Loucy (cell line): ENCODE results near the gene RBFOX2.

Source experiments
- H2AFZ ChIP-seq: fragments of 200-600 bp; sonication (generic); 2 replicates; pipeline ENCODE4 v1.6.0; 2016; ENCODE audit warnings: antibody characterized with exemption, mild to moderate bottlenecking, low read length, moderate library complexity
- H3F3A ChIP-seq: fragments of 200-600 bp; 2 replicates; pipeline ENCODE4 v1.6.0; 2016; ENCODE audit warnings: antibody characterized with exemption, low read depth, mild to moderate bottlenecking
- H3K27me3 ChIP-seq: fragments of 200-600 bp; sonication (generic); 2 replicates; pipeline ENCODE4 v1.6.1; 2014; ENCODE audit warnings: low read length, mild to moderate bottlenecking; ENCODE audit not compliant: insufficient read depth, poor library complexity, severe bottlenecking
- H3K36me3 ChIP-seq: fragments of 200-600 bp; sonication (generic); 2 replicates; pipeline ENCODE4 v1.6.1; 2016; ENCODE audit warnings: low read length; ENCODE audit not compliant: insufficient read depth
- H3K4me1 ChIP-seq: fragments of 200-600 bp; sonication (generic); 2 replicates; pipeline ENCODE4 v1.5.1; 2014; ENCODE audit warnings: low read length, mild to moderate bottlenecking; ENCODE audit not compliant: insufficient read depth, poor library complexity, severe bottlenecking
- H3K4me2 ChIP-seq: fragments of 200-600 bp; sonication (generic); 2 replicates; pipeline ENCODE4 v1.6.0; 2014; ENCODE audit warnings: antibody characterized with exemption, low read length, low read depth, mild to moderate bottlenecking; ENCODE audit not compliant: poor library complexity, severe bottlenecking
- H3K4me3 ChIP-seq: fragments of 200-600 bp; sonication (generic); 2 replicates; pipeline ENCODE4 v1.5.1; 2014; ENCODE audit warnings: low read length, mild to moderate bottlenecking, mixed read lengths; ENCODE audit not compliant: poor library complexity, severe bottlenecking
- H3K79me2 ChIP-seq: fragments of 200-600 bp; sonication (generic); 2 replicates; pipeline ENCODE4 v1.6.1; 2014; ENCODE audit warnings: low read length; ENCODE audit not compliant: insufficient read depth
- H3K9ac ChIP-seq: fragments of 200-600 bp; sonication (generic); 2 replicates; pipeline ENCODE4 v1.6.0; 2014; ENCODE audit warnings: mild to moderate bottlenecking, low read depth, low read length, moderate library complexity; ENCODE audit not compliant: poor library complexity, severe bottlenecking
- H3K9me2 ChIP-seq: fragments of 200-600 bp; sonication (generic); replicated peaks from 2 replicates; pipeline ENCODE4 v1.6.1; 2016; ENCODE audit warnings: low read depth, low read length, mixed read lengths
- H3K9me3 ChIP-seq: fragments of 200-600 bp; sonication (generic); 2 replicates; pipeline ENCODE4 v1.6.1; 2014; ENCODE audit warnings: mild to moderate bottlenecking, antibody characterized with exemption, low read length, low read depth; ENCODE audit not compliant: insufficient read depth
- H4K20me1 ChIP-seq: fragments of 200-600 bp; sonication (generic); 2 replicates; pipeline ENCODE4 v1.6.0; 2014; ENCODE audit warnings: antibody characterized with exemption, low read length, mild to moderate bottlenecking; ENCODE audit not compliant: insufficient read depth, poor library complexity, severe bottlenecking
- EZH2phosphoT487 ChIP-seq: fragments of 200-600 bp; IDR thresholded peaks from 2 replicates; pipeline ENCODE4 v1.6.1; 2018; ENCODE audit warnings: antibody characterized with exemption, mild to moderate bottlenecking, moderate library complexity, borderline replicate concordance
- TF ChIP-seq, protein P1 (sequence below): fragments of 200-600 bp; sonication (generic); conservative IDR thresholded peaks from 2 replicates; pipeline ENCODE4 v1.5.1; 2014; ENCODE audit warnings: mild to moderate bottlenecking, antibody characterized with exemption, low read length

RBFOX2 gene

DNA sequence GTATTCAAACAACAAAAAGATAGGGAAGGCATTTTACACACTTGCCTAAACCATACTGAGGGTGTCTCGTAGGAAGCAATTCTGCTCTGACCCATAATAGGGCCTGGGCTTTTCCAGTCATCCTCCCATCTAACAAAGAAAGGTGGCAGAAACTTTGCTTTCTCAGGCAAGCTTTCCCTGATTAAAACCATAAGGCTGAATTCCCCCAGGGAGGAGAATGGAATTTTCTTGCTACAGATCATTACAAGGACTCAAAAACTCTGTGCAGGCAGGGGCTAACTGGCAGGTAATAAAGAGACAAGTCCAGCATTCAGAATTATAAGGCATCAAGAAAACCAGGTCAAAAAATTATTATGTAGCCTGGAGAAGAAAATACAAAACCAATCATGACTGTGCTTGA is 90.4 kb downstream of the RBFOX2 start:
- Histone ChIP-seq H3K9me3 (no peaks in the 10 kb centered on the region), H3K4me1 (peaks cover 10% of the 10 kb centered on the region), H3K79me2 (no peaks in the 10 kb centered on the region), H2AFZ (no peak overlapping the region), H3K9ac (no peak overlapping the region), H3K4me2 (no peak overlapping the region), H4K20me1 (no peaks in the 10 kb centered on the region), H3F3A (no peaks in the 10 kb centered on the region), H3K36me3 (no peaks in the 10 kb centered on the region), H3K9me2 (no peaks in the 10 kb centered on the region), H3K27me3 (no peaks in the 10 kb centered on the region), H3K4me3 (no peak overlapping the region)
- TF ChIP-seq EZH2phosphoT487: no peak
- TF ChIP-seq, protein P1, sequence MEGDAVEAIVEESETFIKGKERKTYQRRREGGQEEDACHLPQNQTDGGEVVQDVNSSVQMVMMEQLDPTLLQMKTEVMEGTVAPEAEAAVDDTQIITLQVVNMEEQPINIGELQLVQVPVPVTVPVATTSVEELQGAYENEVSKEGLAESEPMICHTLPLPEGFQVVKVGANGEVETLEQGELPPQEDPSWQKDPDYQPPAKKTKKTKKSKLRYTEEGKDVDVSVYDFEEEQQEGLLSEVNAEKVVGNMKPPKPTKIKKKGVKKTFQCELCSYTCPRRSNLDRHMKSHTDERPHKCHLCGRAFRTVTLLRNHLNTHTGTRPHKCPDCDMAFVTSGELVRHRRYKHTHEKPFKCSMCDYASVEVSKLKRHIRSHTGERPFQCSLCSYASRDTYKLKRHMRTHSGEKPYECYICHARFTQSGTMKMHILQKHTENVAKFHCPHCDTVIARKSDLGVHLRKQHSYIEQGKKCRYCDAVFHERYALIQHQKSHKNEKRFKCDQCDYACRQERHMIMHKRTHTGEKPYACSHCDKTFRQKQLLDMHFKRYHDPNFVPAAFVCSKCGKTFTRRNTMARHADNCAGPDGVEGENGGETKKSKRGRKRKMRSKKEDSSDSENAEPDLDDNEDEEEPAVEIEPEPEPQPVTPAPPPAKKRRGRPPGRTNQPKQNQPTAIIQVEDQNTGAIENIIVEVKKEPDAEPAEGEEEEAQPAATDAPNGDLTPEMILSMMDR: no peak

DNA sequence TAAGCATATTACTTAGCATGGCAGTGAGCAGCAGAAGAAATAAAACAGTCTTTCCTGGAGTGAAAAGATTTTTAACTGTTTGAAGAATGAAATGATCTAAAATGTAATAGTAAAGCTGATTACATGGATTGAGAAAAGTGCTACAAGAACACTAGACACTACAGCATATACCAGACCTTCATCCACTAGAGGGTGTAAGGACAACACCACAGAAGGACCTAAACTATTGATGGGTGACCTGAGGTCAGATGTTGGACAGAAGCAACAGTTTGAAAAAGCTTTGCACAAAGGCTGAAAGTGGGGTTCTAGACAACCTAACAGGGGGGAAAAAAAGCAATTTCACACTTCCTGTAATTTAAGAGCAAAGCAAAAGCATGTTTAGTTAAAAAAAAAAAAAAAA is 97.7 kb downstream of the RBFOX2 start:
- H3F3A ChIP-seq: no peaks in the 10 kb centered on the region
- no peaks in the 10 kb centered on the region for H3K79me2 ChIP-seq
- H2AFZ ChIP-seq: no peak overlapping the region
- no peaks in the 10 kb centered on the region for H4K20me1 ChIP-seq
- H3K27me3 ChIP-seq: no peaks in the 10 kb centered on the region
- no peak overlapping the region for H3K9ac ChIP-seq
- H3K9me2 ChIP-seq: no peaks in the 10 kb centered on the region
- H3K36me3 ChIP-seq: no peaks in the 10 kb centered on the region
- H3K4me3 ChIP-seq: no peak overlapping the region
- TF ChIP-seq EZH2phosphoT487: no peak
- TF ChIP-seq, protein P1: peak; percentile 86
- no peaks in the 10 kb centered on the region for H3K4me1 ChIP-seq
- H3K9me3 ChIP-seq: no peaks in the 10 kb centered on the region
- no peak overlapping the region for H3K4me2 ChIP-seq

DNA sequence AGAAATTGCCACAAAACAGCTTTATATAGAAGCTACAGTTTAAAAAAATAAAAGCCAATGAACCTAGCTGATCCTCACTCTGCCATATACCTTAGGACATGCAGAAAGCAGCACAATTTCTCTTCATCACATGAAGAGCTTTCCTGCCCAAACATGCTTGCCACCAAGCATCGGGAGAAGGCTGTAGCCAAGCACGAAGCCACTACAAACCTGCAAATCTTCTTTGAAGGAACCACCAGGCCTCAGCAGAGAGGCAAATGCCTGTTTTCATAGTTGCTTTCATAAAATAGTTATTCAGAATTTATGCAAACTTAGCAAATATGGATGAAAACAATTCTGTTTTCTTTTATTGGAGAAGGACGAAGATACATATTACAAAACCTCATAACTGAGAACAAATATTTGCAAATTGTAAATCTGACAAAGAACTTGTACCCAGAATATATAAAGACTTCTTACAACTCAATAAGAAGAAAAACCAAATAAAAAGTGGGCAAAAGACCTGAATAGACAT is 100.3 kb downstream of the RBFOX2 start:
- TF ChIP-seq EZH2phosphoT487: no peak
- TF ChIP-seq, protein P1: no peak
- no peaks in the 10 kb centered on the region for H3K36me3 ChIP-seq
- H3K27me3 ChIP-seq: no peaks in the 10 kb centered on the region
- H3K79me2 ChIP-seq: no peaks in the 10 kb centered on the region
- H3K9ac ChIP-seq: no peak overlapping the region
- no peak overlapping the region for H2AFZ ChIP-seq
- no peaks in the 10 kb centered on the region for H3K9me3 ChIP-seq
- H3K9me2 ChIP-seq: no peaks in the 10 kb centered on the region
- no peak overlapping the region for H3K4me2 ChIP-seq
- H4K20me1 ChIP-seq: no peaks in the 10 kb centered on the region
- no peaks in the 10 kb centered on the region for H3K4me1 ChIP-seq
- H3K4me3 ChIP-seq: no peak overlapping the region
- H3F3A ChIP-seq: no peaks in the 10 kb centered on the region
